Motor neuron (in vitro differentiated cells): ENCODE data around the gene MINDY4. TPM values are rescaled to one million over a fixed set of nuclear protein-coding genes. Genes with fewer than 3 reads are reported as not detected.

Source experiments
- ATAC-seq, 8 experiments: fragments of 200-7000 bp; cut with Tn5 transposase; replicated peaks in 6 of 8; 2 replicates each; pipeline ENCODE4 v1.8.0; 2021; ENCODE audit warnings: mild to moderate bottlenecking in 8 of 8, moderate library complexity in 8 of 8
- H3K27ac ChIP-seq, 2 donors: fragments of 250-450 bp; sonication (Bioruptor Pico); 2 replicates each; pipeline ENCODE4 v1.9.0; 2021; ENCODE audit warnings: antibody characterized with exemption in 2 of 2, mild to moderate bottlenecking in 2 of 2, moderate library complexity in 1 of 2
- H3K4me1 ChIP-seq, 2 donors: fragments of 250-450 bp; sonication (Bioruptor Pico); replicated peaks in 1 of 2; 2 replicates each; pipeline ENCODE4 v1.6.1; 2021; ENCODE audit warnings: antibody characterized with exemption in 2 of 2, mild to moderate bottlenecking in 2 of 2, moderate library complexity in 1 of 2
- H3K4me3 ChIP-seq, 5 donors: fragments of 250-450 bp; sonication (Bioruptor Pico); 2 replicates each; pipeline ENCODE4 v1.9.0; 2021; ENCODE audit warnings: antibody characterized with exemption in 5 of 5, mild to moderate bottlenecking in 5 of 5, moderate library complexity in 4 of 5
- WGBS, 10 experiments: fragments of 450-650 bp; shearing (Covaris generic); methylation state at CpG; one replicate each; pipeline ENCODE4 v1.0.0; 2022; 5-methylcytosine and 5-hydroxymethylcytosine counted together
- in situ Hi-C, 9 experiments: fragments of 400-800 bp; cut with MboI; loops; one replicate each; pipeline ENCODE4 v1.15.0; 2021; ENCODE audit warnings: low sequenced_read_pairs in 9 of 9, low pct_unique_long_range_greater_than_20kb in 2 of 9; ENCODE audit not compliant: unreplicated experiment in 9 of 9
- total RNA-seq, 8 experiments: library from RNA; unstranded; fragments of 300-600 nt; gene quantifications; 2 replicates each; pipeline versions ENCODE4 v1.2.3 to v1.2.4, GENCODE V29; 2022

Gene MINDY4
- total RNA-seq, 8 experiments from 2014 or later = 2.5 to 12.3 (median 4.6) TPM

DNA sequence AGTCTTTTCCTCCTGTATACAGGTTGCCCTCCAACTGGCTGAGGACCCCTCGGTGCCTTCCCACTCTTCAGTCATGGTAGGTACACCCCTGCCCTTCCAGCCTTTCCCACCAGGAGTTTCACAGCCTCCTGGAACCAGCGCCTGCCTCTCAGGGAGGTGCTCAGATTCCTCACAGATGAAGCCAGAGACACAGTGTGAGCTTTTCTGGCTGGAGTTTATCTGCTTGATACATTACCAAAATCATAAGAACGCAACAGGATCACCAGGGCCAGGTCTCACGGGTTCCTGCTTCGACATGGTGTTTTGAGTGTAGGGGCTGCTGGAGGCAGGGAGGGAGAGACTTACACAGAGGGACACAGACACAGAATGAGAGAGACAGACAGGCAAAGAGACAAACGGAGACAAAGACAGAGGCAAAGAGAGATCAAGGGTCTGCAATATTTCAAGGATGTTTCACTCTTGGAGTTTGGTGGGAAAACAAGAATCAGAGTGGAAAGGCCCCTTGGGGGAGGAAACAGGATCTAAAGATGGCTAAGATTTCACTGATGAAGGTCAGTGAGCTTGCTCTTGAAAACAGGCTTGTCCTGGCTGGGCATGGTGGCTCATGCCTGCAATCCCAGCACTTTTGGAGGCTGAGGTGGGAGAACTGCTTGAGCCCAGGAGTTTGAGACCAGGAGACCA, 25.8 kb upstream of the MINDY4 start:
- in situ Hi-C loops = loop anchor here in 1 of 9 experiments (25.0 kb wide), 1 partner anchor 183 kb away; no protein-coding TSS in a partner anchor
- Histone ChIP-seq H3K4me3 (no peak overlapping the region), H3K27ac (no peak overlapping the region), H3K4me1 (no peaks in the 10 kb centered on the region)
- WGBS, 10 experiments = 13 to 89% (median 58%) methylated on average over 1 to 4 of the region's 6 CpGs; no CpG with 5 or more reads in 2 of the 10 experiments
- no peak for ATAC-seq

DNA sequence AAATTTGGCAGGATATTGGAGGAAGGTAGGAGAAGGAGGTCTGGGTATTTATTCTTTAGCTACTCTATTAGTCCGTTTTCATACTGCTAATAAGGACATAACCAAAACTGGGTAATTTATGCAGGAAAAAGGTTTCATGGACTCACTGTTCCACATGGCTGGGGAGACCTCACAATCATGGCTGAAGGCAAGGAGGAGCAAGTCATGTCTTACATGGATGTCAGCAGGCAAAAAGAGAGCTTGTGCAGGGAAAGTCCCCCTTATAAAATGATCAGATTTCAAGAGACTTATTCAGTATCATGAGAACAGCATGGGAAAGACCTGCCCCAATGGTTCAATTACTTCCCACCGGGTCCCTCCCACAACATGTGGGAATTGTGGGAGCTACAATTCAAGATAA, 21.2 kb upstream of the MINDY4 start:
- H3K27ac ChIP-seq = no peak overlapping the region
- in situ Hi-C loops = no loop called here
- H3K4me1 ChIP-seq = no peaks in the 10 kb centered on the region
- 73 to 100% (median 100%) methylated on average over 1 to 2 of the region's 2 CpGs; no CpG with 5 or more reads in 3 of the 10 experiments for WGBS, 10 experiments
- no peak for ATAC-seq
- H3K4me3 ChIP-seq = no peak overlapping the region

- Histone ChIP-seq H3K4me3 (no peak overlapping the region), H3K27ac (no peak overlapping the region), H3K4me1 (no peaks in the 10 kb centered on the region)
- WGBS, 10 experiments = 0 to 100% (median 74%) methylated on average over 1 to 11 of the region's 16 CpGs; no CpG with 5 or more reads in 2 of the 10 experiments
- in situ Hi-C loops = no loop called here
- ATAC-seq = peak in 6 of 8 experiments; percentile 51 to 90 (median 78)
Observed at GRCh38 chr7:30750683-30751650, 20.2 kb upstream of the MINDY4 start.

GRCh38 chr7:30751696-30752273, 19.4 kb upstream of the MINDY4 start, which contains the start of gene INMT:
Gene INMT, plus strand, starts transcription at chr7:30752135. Its CDS starts 16 bp downstream, at chr7:30752151.
- in situ Hi-C loops = no loop called here
- ATAC-seq = no peak
- no peaks in the 10 kb centered on the region for H3K4me1 ChIP-seq
- WGBS, 10 experiments = 86 to 100% (median 96%) methylated on average over 1 to 4 of the region's 6 CpGs; no CpG with 5 or more reads in 6 of the 10 experiments
- H3K4me3 ChIP-seq = no peak within 1 kb of the TSS
- H3K27ac ChIP-seq = no peak within 1 kb of the TSS

- Histone ChIP-seq H3K4me1 (no peaks in the 10 kb centered on the region), H3K27ac (no peak overlapping the region), H3K4me3 (no peak overlapping the region)
- in situ Hi-C loops = no loop called here
- WGBS, 10 experiments = 89 to 100% methylated on average over 1 to 5 of the region's 6 CpGs; no CpG with 5 or more reads in 8 of the 10 experiments
- no peak for ATAC-seq
Observed at GRCh38 chr7:30752484-30752883, 18.7 kb upstream of the MINDY4 start.

GRCh38 chr7:30752979-30753378, 18.2 kb upstream of the MINDY4 start:
- no peak overlapping the region for H3K4me3 ChIP-seq
- peak in 3 of 8 experiments; percentile 13 to 63 (median 38) for ATAC-seq

GRCh38 chr7:30754315-30754877, 16.8 kb upstream of the MINDY4 start:
- 0 to 83% (median 69%) methylated on average over 1 to 6 of the region's 6 CpGs; no CpG with 5 or more reads in 1 of the 10 experiments for WGBS, 10 experiments
- no peak overlapping the region for H3K27ac ChIP-seq
- H3K4me1 ChIP-seq = no peaks in the 10 kb centered on the region
- in situ Hi-C loops = no loop called here
- no peak for ATAC-seq
- H3K4me3 ChIP-seq = no peak overlapping the region

More at GRCh38 chr7:30752979-30753378, 18.2 kb upstream of the MINDY4 start:
- 0 to 81% (median 40%) methylated on average over 1 to 3 of the region's 5 CpGs; no CpG with 5 or more reads in 6 of the 10 experiments for WGBS, 10 experiments
- Histone ChIP-seq H3K4me1 (no peaks in the 10 kb centered on the region), H3K27ac (no peak overlapping the region)
- in situ Hi-C loops = no loop called here

DNA sequence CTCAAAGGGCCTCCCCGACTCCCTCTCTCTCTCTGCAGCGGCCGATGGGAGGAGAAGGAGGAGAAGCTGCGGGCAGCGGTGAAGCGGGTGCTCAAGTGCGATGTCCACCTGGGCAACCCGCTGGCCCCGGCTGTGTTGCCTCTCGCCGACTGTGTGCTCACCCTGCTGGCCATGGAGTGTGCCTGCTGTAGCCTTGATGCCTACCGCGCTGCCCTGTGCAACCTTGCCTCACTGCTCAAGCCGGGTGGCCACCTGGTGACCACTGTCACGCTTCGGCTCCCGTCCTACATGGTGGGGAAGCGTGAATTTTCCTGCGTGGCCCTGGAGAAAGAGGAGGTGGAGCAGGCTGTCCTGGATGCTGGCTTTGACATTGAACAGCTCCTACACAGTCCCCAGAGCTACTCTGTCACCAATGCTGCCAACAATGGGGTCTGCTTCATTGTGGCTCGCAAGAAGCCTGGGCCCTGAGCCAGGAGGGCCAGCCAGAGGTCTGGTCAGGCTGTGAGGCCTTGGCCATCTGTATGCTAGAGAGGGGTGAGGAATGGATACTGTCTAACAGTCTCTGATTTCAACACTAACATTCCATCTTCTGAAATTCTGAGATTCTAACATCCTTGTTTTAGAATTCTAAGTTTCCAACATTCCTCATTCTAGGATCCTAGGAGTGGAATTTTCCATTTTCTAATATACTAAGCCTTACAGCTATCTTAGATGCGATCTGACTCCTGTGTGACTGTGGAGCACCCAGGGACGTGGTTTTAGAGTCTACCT, 15.6 kb upstream of the MINDY4 start:
- Histone ChIP-seq H3K27ac (no peak overlapping the region), H3K4me1 (no peaks in the 10 kb centered on the region), H3K4me3 (no peak overlapping the region)
- ATAC-seq = peak in 3 of 8 experiments; percentile 59 to 76 (median 65)
- in situ Hi-C loops = no loop called here
- 0 to 100% (median 91%) methylated on average over 1 to 11 of the region's 22 CpGs for WGBS, 10 experiments

DNA sequence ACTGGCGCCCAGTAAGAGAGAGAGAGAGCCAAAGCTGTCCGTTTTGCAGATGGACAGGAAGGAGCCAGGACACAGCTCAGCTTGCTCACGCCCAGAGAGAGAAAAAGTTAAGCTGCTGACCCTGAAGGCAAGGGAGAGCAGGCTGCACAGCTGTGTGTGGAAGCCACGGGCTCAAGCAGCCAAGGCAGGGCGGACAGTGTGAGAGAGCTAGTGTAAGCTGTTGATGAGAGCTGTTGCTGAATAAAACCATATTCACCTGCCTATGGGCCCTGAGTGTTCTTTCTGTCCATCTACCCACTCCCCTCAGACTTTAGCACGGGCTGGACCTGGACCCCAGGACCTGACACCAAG, 13.9 kb upstream of the MINDY4 start:
- 20 to 100% (median 70%) methylated on average over 1 to 5 of the region's 6 CpGs; no CpG with 5 or more reads in 4 of the 10 experiments for WGBS, 10 experiments

GRCh38 chr7:30760514-30761213, 10.6 kb upstream of the MINDY4 start:
- in situ Hi-C loops = no loop called here
- H3K4me1 ChIP-seq = peaks cover 4 to 12% of the 10 kb centered on the region in 2 donors
- H3K4me3 ChIP-seq = no peak overlapping the region
- WGBS, 10 experiments = 43 to 100% (median 90%) methylated on average over 1 to 3 of the region's 3 CpGs; no CpG with 5 or more reads in 1 of the 10 experiments
- no peak overlapping the region for H3K27ac ChIP-seq
- no peak for ATAC-seq

More for the DNA sequence above, 13.9 kb upstream of the MINDY4 start:
- H3K4me1 ChIP-seq = no peaks in the 10 kb centered on the region
- no peak overlapping the region for H3K27ac ChIP-seq
- in situ Hi-C loops = no loop called here
- H3K4me3 ChIP-seq = no peak overlapping the region
- ATAC-seq = peak in 1 of 8 experiments; percentile 47

GRCh38 chr7:30761214-30762156, 9.7 kb upstream of the MINDY4 start:
- peaks cover 12 to 14% of the 10 kb centered on the region in 2 donors for H3K4me1 ChIP-seq
- in situ Hi-C loops = no loop called here
- no peak overlapping the region for H3K4me3 ChIP-seq
- no peak for ATAC-seq
- no peak overlapping the region for H3K27ac ChIP-seq
- WGBS, 10 experiments = 52 to 100% (median 79%) methylated on average over 1 to 13 of the region's 13 CpGs
